SK-N-SH treated with all-trans-retinoic acid at 6 μM for 48 hours (cell line): Measurements from ENCODE around the gene NUDT4.

Source experiments
- ATAC-seq: fragments of 200-7000 bp; cut with Tn5 transposase; 3 replicates; pipeline ENCODE4 v1.9.1; 2020; ENCODE audit warnings: mild to moderate bottlenecking, moderate library complexity
- ARNTL ChIP-seq: fragments of 450-650 bp; formaldehyde crosslinking; IDR thresholded peaks from 2 replicates; pipeline ENCODE4 v1.5.0; 2020; ENCODE audit warnings: low read depth, mild to moderate bottlenecking, moderate library complexity, borderline replicate concordance
- CREB5 ChIP-seq: fragments of 250-450 bp; sonication (Bioruptor Pico); IDR thresholded peaks from 2 replicates; pipeline ENCODE4 v1.5.1; 2020; ENCODE audit warnings: low read depth, mild to moderate bottlenecking, moderate library complexity
- CSDC2 ChIP-seq: fragments of 250-450 bp; sonication (Bioruptor Pico); IDR thresholded peaks from 2 replicates; pipeline ENCODE4 v1.5.0; 2020; ENCODE audit warnings: mild to moderate bottlenecking, moderate library complexity
- CSRNP3 ChIP-seq: fragments of 250-450 bp; sonication (Bioruptor Pico); IDR thresholded peaks from 2 replicates; pipeline ENCODE4 v1.5.1; 2021; ENCODE audit warnings: mild to moderate bottlenecking, moderate library complexity
- ESRRG ChIP-seq: fragments of 250-450 bp; sonication (Bioruptor Pico); IDR thresholded peaks from 2 replicates; pipeline ENCODE4 v1.6.1; 2021; ENCODE audit warnings: mild to moderate bottlenecking
- GLIS3 ChIP-seq: fragments of 250-450 bp; sonication (Bioruptor Pico); IDR thresholded peaks from 2 replicates; pipeline ENCODE4 v1.5.0; 2020; ENCODE audit warnings: mild to moderate bottlenecking, moderate library complexity
- ISL1 ChIP-seq: fragments of 250-450 bp; sonication (Bioruptor Pico); IDR thresholded peaks from 2 replicates; pipeline ENCODE4 v2.1.2; 2022; ENCODE audit warnings: mild to moderate bottlenecking, moderate library complexity
- OSR1 ChIP-seq: fragments of 250-450 bp; sonication (Bioruptor Pico); IDR thresholded peaks from 2 replicates; pipeline ENCODE4 v1.8.0; 2022; ENCODE audit warnings: moderate library complexity, mild to moderate bottlenecking, inconsistent platforms
- PATZ1 ChIP-seq: fragments of 250-450 bp; sonication (Bioruptor Pico); IDR thresholded peaks from 2 replicates; pipeline ENCODE4 v1.8.0; 2020; ENCODE audit warnings: mild to moderate bottlenecking, moderate library complexity, borderline replicate concordance
- POU6F1 ChIP-seq: fragments of 250-450 bp; sonication (Bioruptor Pico); IDR thresholded peaks from 2 replicates; pipeline ENCODE4 v1.8.0; 2021; ENCODE audit warnings: low read depth, mild to moderate bottlenecking, moderate library complexity, borderline replicate concordance
- PPARA ChIP-seq: fragments of 250-450 bp; sonication (Bioruptor Pico); IDR thresholded peaks from 2 replicates; pipeline ENCODE4 v1.5.0; 2020; ENCODE audit warnings: mild to moderate bottlenecking, borderline replicate concordance
- RARB ChIP-seq: fragments of 250-450 bp; sonication (Bioruptor Pico); IDR thresholded peaks from 2 replicates; pipeline ENCODE4 v1.8.0; 2021; ENCODE audit warnings: mild to moderate bottlenecking, moderate library complexity
- SNAI2 ChIP-seq: fragments of 250-450 bp; sonication (Bioruptor Pico); IDR thresholded peaks from 2 replicates; pipeline ENCODE4 v1.5.0; 2020; ENCODE audit warnings: mild to moderate bottlenecking, moderate library complexity
- TCF4 ChIP-seq: fragments of 250-450 bp; sonication (Bioruptor Pico); IDR thresholded peaks from 2 replicates; pipeline ENCODE4 v1.8.0; 2021; ENCODE audit warnings: mild to moderate bottlenecking, moderate library complexity, borderline replicate concordance
- TOX ChIP-seq: fragments of 250-450 bp; sonication (Bioruptor Pico); IDR thresholded peaks from 2 replicates; pipeline ENCODE4 v1.8.0; 2021; ENCODE audit warnings: mild to moderate bottlenecking, moderate library complexity, borderline replicate concordance
- TSHZ2 ChIP-seq: fragments of 250-450 bp; sonication (Bioruptor Pico); IDR thresholded peaks from 2 replicates; pipeline ENCODE4 v1.5.0; 2020; ENCODE audit warnings: mild to moderate bottlenecking, moderate library complexity
- ZC3H10 ChIP-seq: fragments of 250-450 bp; sonication (Bioruptor Pico); IDR thresholded peaks from 2 replicates; pipeline ENCODE4 v1.5.1; 2021; ENCODE audit warnings: mild to moderate bottlenecking, moderate library complexity
- ZFP3 ChIP-seq: fragments of 250-450 bp; sonication (Bioruptor Pico); IDR thresholded peaks from 2 replicates; pipeline ENCODE4 v1.5.0; 2020; ENCODE audit warnings: mild to moderate bottlenecking, moderate library complexity
- ZFP30 ChIP-seq: fragments of 450-650 bp; formaldehyde crosslinking; IDR thresholded peaks from 2 replicates; pipeline ENCODE4 v1.5.0; 2022; ENCODE audit warnings: mild to moderate bottlenecking, moderate library complexity
- ZNF565 ChIP-seq: fragments of 450-650 bp; formaldehyde crosslinking; conservative IDR thresholded peaks from 2 replicates; pipeline ENCODE4 v1.5.0; 2020; ENCODE audit warnings: low read depth, mild to moderate bottlenecking, moderate library complexity
- ZNF8 ChIP-seq: fragments of 450-650 bp; formaldehyde crosslinking; IDR thresholded peaks from 2 replicates; pipeline ENCODE4 v1.5.0; 2020; ENCODE audit warnings: mild to moderate bottlenecking, moderate library complexity

Gene NUDT4

GRCh38 chr12:93447555-93448290 lies 70.0 kb downstream of the NUDT4 start (continued):
- no peak for TF ChIP-seq TOX (CRISPR knock-in tag)
- TF ChIP-seq ZC3H10, result no peak
- TF ChIP-seq TSHZ2 (CRISPR knock-in tag), result no peak
- no peak for TF ChIP-seq ARNTL

GRCh38 chr12:93448796-93449195 lies 71.1 kb downstream of the NUDT4 start:
- ATAC-seq, result no peak
- TF ChIP-seq SNAI2 (CRISPR knock-in tag), result no peak
- no peak for TF ChIP-seq ISL1 (CRISPR knock-in tag)
- no peak for TF ChIP-seq ARNTL
- TF ChIP-seq POU6F1, result no peak
- no peak for TF ChIP-seq ZFP30
- no peak for TF ChIP-seq ESRRG (CRISPR knock-in tag)
- no peak for TF ChIP-seq ZNF8 (CRISPR knock-in tag)
- TF ChIP-seq TCF4, result no peak
- no peak for TF ChIP-seq ZFP3
- TF ChIP-seq CREB5 (CRISPR knock-in tag), result no peak
- no peak for TF ChIP-seq TOX (CRISPR knock-in tag)
- TF ChIP-seq ZNF565 (CRISPR knock-in tag), result no peak
- TF ChIP-seq GLIS3, result no peak
- TF ChIP-seq CSDC2 (CRISPR knock-in tag), result no peak
- TF ChIP-seq RARB (CRISPR knock-in tag), result no peak
- TF ChIP-seq PPARA, result no peak
- TF ChIP-seq CSRNP3 (CRISPR knock-in tag), result no peak
- TF ChIP-seq OSR1 (CRISPR knock-in tag), result no peak
- TF ChIP-seq PATZ1 (CRISPR knock-in tag), result no peak

GRCh38 chr12:93449277-93449676 lies 71.6 kb downstream of the NUDT4 start:
- TF ChIP-seq ESRRG (CRISPR knock-in tag) (no peak), ZNF565 (CRISPR knock-in tag) (no peak), TOX (CRISPR knock-in tag) (no peak)
- ATAC-seq, result no peak
